Mammary epithelial cell (primary cell): ENCODE data around the gene KEAP1.

Source experiments
- EZH2 ChIP-seq: IDR thresholded peaks from 2 replicates; pipeline ENCODE4 v1.6.1; 2012; ENCODE audit warnings: low read length, inconsistent platforms, borderline replicate concordance
- TF ChIP-seq, protein P1 (sequence below), 2 donors: IDR thresholded peaks in 1 of 2; conservative IDR thresholded peaks in 1 of 2; 2 replicates each; pipeline ENCODE4 v1.5.1; 2011 to 2012; ENCODE audit warnings: inconsistent platforms in 2 of 2, low read length in 2 of 2, mild to moderate bottlenecking in 2 of 2, control low read depth in 1 of 2, low read depth in 1 of 2; ENCODE audit not compliant: insufficient read depth in 1 of 2; ENCODE audit errors: extremely low read depth in 1 of 2

DNA sequence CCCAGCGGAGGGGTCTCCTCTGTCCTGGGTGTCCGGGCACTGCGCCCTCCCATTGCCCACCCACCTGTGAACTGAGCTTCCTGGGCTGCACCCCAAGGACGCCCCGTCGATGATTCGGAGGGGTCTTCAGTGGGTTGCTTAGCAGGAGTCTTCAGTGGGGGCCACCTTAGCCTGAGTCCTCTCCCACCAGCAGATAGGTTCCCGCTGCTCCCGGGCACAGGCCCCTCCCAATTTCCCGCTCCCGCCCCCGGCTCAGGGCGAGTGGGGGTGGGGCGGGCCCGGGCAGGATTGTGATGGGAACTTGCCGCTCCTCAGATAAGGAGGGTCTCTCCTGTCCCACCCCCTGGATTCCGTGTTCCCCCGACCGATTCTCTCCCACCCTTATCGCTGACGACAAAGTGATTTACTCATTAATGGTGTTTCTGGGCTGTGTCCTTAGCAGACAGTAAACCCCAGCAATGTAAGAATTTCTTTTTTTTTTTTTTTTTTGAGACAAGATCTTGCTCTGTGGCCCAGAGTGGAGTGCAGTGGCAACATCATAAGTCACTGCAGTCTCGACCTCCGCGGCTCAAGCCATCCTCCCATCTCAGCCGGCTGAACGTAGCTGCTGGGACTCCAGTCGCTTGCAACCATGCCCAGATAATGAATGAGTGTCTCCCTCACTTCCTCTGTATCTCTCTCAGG lies 14.7 kb upstream of the KEAP1 start:
- TF ChIP-seq, protein P1, sequence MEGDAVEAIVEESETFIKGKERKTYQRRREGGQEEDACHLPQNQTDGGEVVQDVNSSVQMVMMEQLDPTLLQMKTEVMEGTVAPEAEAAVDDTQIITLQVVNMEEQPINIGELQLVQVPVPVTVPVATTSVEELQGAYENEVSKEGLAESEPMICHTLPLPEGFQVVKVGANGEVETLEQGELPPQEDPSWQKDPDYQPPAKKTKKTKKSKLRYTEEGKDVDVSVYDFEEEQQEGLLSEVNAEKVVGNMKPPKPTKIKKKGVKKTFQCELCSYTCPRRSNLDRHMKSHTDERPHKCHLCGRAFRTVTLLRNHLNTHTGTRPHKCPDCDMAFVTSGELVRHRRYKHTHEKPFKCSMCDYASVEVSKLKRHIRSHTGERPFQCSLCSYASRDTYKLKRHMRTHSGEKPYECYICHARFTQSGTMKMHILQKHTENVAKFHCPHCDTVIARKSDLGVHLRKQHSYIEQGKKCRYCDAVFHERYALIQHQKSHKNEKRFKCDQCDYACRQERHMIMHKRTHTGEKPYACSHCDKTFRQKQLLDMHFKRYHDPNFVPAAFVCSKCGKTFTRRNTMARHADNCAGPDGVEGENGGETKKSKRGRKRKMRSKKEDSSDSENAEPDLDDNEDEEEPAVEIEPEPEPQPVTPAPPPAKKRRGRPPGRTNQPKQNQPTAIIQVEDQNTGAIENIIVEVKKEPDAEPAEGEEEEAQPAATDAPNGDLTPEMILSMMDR (conservative IDR thresholded peaks at IDR 0.05 in 1 of 2, IDR thresholded peaks at IDR 0.05 in 1 of 2; ENCODE audit: extremely low read depth in 1 of 2, insufficient read depth in 1 of 2, low read depth in 1 of 2, low read length in 2 of 2), result no peak
- no peak for TF ChIP-seq EZH2
